H1 (cell line): ENCODE measurements around the gene GSDMA.

Experiments
- BRCA1 ChIP-seq: IDR thresholded peaks from 2 replicates; pipeline ENCODE4 v1.6.1; 2012; ENCODE audit warnings: low read depth, low read length, improper control_type of control experiment
- CBX8 ChIP-seq: fragments of 300-800, 300-1000 bp; sonication (generic); IDR thresholded peaks from 2 replicates; pipeline ENCODE4 v1.7.1; 2016; ENCODE audit warnings: low read depth, low read length, borderline replicate concordance
- CTCF ChIP-seq, 3 experiments: IDR thresholded peaks; 1 replicate in 2 of 3; 2 replicates in 1 of 3; pipeline versions ENCODE4 v1.5.1 to v1.6.1; 2011; ENCODE audit warnings: low read length in 3 of 3, mild to moderate bottlenecking in 3 of 3, inconsistent platforms in 2 of 3, low read depth in 1 of 3, moderate library complexity in 1 of 3; ENCODE audit not compliant: insufficient read depth in 1 of 3; ENCODE audit errors: control extremely low read depth in 1 of 3
- EP300 ChIP-seq, 2 experiments: IDR thresholded peaks; 1 replicate in 1 of 2; 2 replicates in 1 of 2; pipeline ENCODE4 v1.6.1; 2011 to 2012; ENCODE audit warnings: low read depth in 2 of 2, low read length in 2 of 2, mild to moderate bottlenecking in 2 of 2, borderline replicate concordance in 1 of 2, inconsistent platforms in 1 of 2, moderate library complexity in 1 of 2
- JUND ChIP-seq: IDR thresholded peaks from 2 replicates; pipeline ENCODE4 v1.6.1; 2011; ENCODE audit warnings: mild to moderate bottlenecking, improper control_type of control experiment, low read length
- MAX ChIP-seq: IDR thresholded peaks from 2 replicates; pipeline ENCODE4 v1.6.1; 2012; ENCODE audit warnings: inconsistent platforms
- POLR2A ChIP-seq, 2 experiments: IDR thresholded peaks; 1 replicate in 1 of 2; 2 replicates in 1 of 2; pipeline ENCODE4 v1.6.1; 2011; ENCODE audit warnings: low read depth in 2 of 2, low read length in 2 of 2, mild to moderate bottlenecking in 2 of 2; ENCODE audit errors: control extremely low read depth in 1 of 2
- RBBP5 ChIP-seq: IDR thresholded peaks from 2 replicates; pipeline ENCODE4 v1.7.1; 2012; ENCODE audit warnings: low read depth, mild to moderate bottlenecking, inconsistent platforms, low read length, moderate library complexity, borderline replicate concordance
- RFX5 ChIP-seq: IDR thresholded peaks from 2 replicates; pipeline ENCODE4 v1.6.1; 2011; ENCODE audit warnings: low read depth, low read length, improper control_type of control experiment, borderline replicate concordance
- SIN3A ChIP-seq, 2 experiments: IDR thresholded peaks in 1 of 2; conservative IDR thresholded peaks in 1 of 2; 2 replicates each; pipeline ENCODE4 v1.6.1; 2011 to 2012; ENCODE audit warnings: low read length in 2 of 2, improper control_type of control experiment in 1 of 2, low read depth in 1 of 2, mild to moderate bottlenecking in 1 of 2
- TCF12 ChIP-seq: IDR thresholded peaks from 2 replicates; pipeline ENCODE4 v1.6.1; 2011; ENCODE audit warnings: low read depth, mild to moderate bottlenecking, low read length
- YY1 ChIP-seq: IDR thresholded peaks from 2 replicates; pipeline ENCODE4 v1.6.1; 2011; ENCODE audit warnings: low read depth, mild to moderate bottlenecking, low read length

- TF ChIP-seq EP300 (IDR thresholded peaks at IDR 0.05; ENCODE audit: borderline replicate concordance in 1 of 2, low read depth in 2 of 2, low read length in 2 of 2) (no peak), CTCF (IDR thresholded peaks at IDR 0.05; ENCODE audit: control extremely low read depth in 1 of 3, insufficient read depth in 1 of 3, low read depth in 1 of 3, low read length in 3 of 3) (no peak), SIN3A (conservative IDR thresholded peaks at IDR 0.05 in 1 of 2, IDR thresholded peaks at IDR 0.05 in 1 of 2; ENCODE audit: low read depth in 1 of 2, low read length in 2 of 2) (no peak), POLR2A (IDR thresholded peaks at IDR 0.05; ENCODE audit: control extremely low read depth in 1 of 2, low read depth in 2 of 2, low read length in 2 of 2) (no peak), CBX8 (no peak), JUND (no peak), RFX5 (no peak), MAX (no peak), BRCA1 (no peak), YY1 (no peak), TCF12 (no peak), RBBP5 (no peak)
Measured at GRCh38 chr17:39995438-39995837, 32.6 kb downstream of the GSDMA start.
